Stomach (tissue), 4 donors: ENCODE results near the gene SAMD1.

Experiments
- CTCF ChIP-seq, 7 experiments: fragments of 450-650 bp in 4 of 7; fragments of 200-600 bp in 3 of 7; sonication (generic) in 3 of 7; IDR thresholded peaks; one replicate each; pipeline ENCODE4 v1.5.1; 2016 to 2019; ENCODE audit warnings: antibody characterized with exemption in 7 of 7, control low read depth in 2 of 7, mild to moderate bottlenecking in 1 of 7
- EP300 ChIP-seq: sonication (generic); formaldehyde crosslinking; IDR thresholded peaks from one replicate; pipeline ENCODE4 v1.6.1; 2017; ENCODE audit warnings: antibody characterized with exemption
- POLR2A ChIP-seq, 4 donors: fragments of 450-650 bp; IDR thresholded peaks; one replicate each; pipeline ENCODE4 v1.6.1; 2016; ENCODE audit warnings: antibody characterized with exemption in 4 of 4, control low read depth in 2 of 4, mild to moderate bottlenecking in 1 of 4, moderate library complexity in 1 of 4
- POLR2AphosphoS5 ChIP-seq, 3 donors: sonication (generic); formaldehyde crosslinking; IDR thresholded peaks; one replicate each; pipeline ENCODE4 v1.6.1; 2016; ENCODE audit warnings: antibody characterized with exemption in 3 of 3

- no peak for TF ChIP-seq CTCF (IDR thresholded peaks at IDR 0.05)
- no peak for TF ChIP-seq EP300
- TF ChIP-seq POLR2A (IDR thresholded peaks at IDR 0.05), result no peak
- no peak for TF ChIP-seq POLR2AphosphoS5 (IDR thresholded peaks at IDR 0.05)
Measured at GRCh38 chr19:14097532-14098151, 7.1 kb upstream of the SAMD1 start.
